Measurements from ENCODE around the gene ACAD9. TPM values are rescaled to one million over a fixed set of nuclear protein-coding genes. Genes with fewer than 3 reads are reported as not detected.
"Not testable (repeated sequence)": the region's sequence is repeated elsewhere in the genome, so short reads cannot be mapped to it uniquely, and the experiment has no call there.

The ACAD9 gene
- total RNA-seq, 1 donor from 2014 or later: 38.7 TPM

- no peak for DNase-seq (ENCODE audit: low spot score)
Observed at GRCh38 chr3:128861491-128861890, 17.9 kb upstream of the ACAD9 start.

GRCh38 chr3:128863560-128863959 lies 15.9 kb upstream of the ACAD9 start:
- DNase-seq (ENCODE audit: low spot score): no peak

GRCh38 chr3:128864351-128864811 lies 15.0 kb upstream of the ACAD9 start:
- no peak for DNase-seq (ENCODE audit: low spot score)

- not testable (repeated sequence) for DNase-seq (ENCODE audit: low spot score)
Observed at GRCh38 chr3:128864849-128865804, 14.3 kb upstream of the ACAD9 start.

GRCh38 chr3:128867200-128868125 lies 12.0 kb upstream of the ACAD9 start:
- no peak for DNase-seq (ENCODE audit: low spot score)

GRCh38 chr3:128870347-128870746 lies 9.1 kb upstream of the ACAD9 start:
- DNase-seq (ENCODE audit: low spot score): no peak

- no peak for DNase-seq (ENCODE audit: low spot score)
Observed at GRCh38 chr3:128872282-128872681, 7.1 kb upstream of the ACAD9 start.

GRCh38 chr3:128872744-128873143 lies 6.7 kb upstream of the ACAD9 start:
- DNase-seq (ENCODE audit: low spot score): no peak

- DNase-seq (ENCODE audit: low spot score): no peak
Observed at GRCh38 chr3:128873244-128874022, 6.0 kb upstream of the ACAD9 start.

GRCh38 chr3:128874481-128875180 lies 4.8 kb upstream of the ACAD9 start:
- DNase-seq (ENCODE audit: low spot score): no peak

GRCh38 chr3:128875556-128876120 lies 3.8 kb upstream of the ACAD9 start:
- DNase-seq (ENCODE audit: low spot score): peak; percentile 28

GRCh38 chr3:128878011-128878457 lies 1.4 kb upstream of the ACAD9 start:
- no peak for DNase-seq (ENCODE audit: low spot score)

- DNase-seq (ENCODE audit: low spot score): no peak
Observed at GRCh38 chr3:128878556-128879124, 780 bp upstream of the ACAD9 start.

GRCh38 chr3:128879991-128880390 lies 571 bp downstream of the ACAD9 start:
- DNase-seq (ENCODE audit: low spot score): no peak

- DNase-seq (ENCODE audit: low spot score): not testable (repeated sequence)
Observed at GRCh38 chr3:128880455-128880854, 1.0 kb downstream of the ACAD9 start.

GRCh38 chr3:128881576-128881975 lies 2.2 kb downstream of the ACAD9 start:
- DNase-seq (ENCODE audit: low spot score): no peak

- no peak for DNase-seq (ENCODE audit: low spot score)
Observed at GRCh38 chr3:128882719-128883118, 3.3 kb downstream of the ACAD9 start.

GRCh38 chr3:128884992-128885391 lies 5.6 kb downstream of the ACAD9 start:
- no peak for DNase-seq (ENCODE audit: low spot score)

- DNase-seq (ENCODE audit: low spot score): no peak
Observed at GRCh38 chr3:128889139-128889894, 9.9 kb downstream of the ACAD9 start.
